Ovary (tissue), 3 donors: ENCODE data around the gene GIMAP2.

Experiments
- CTCF ChIP-seq, 3 donors: fragments of 450-650 bp in 2 of 3; fragments of 200-600 bp in 1 of 3; IDR thresholded peaks; one replicate each; pipeline versions ENCODE4 v1.5.1 to v1.8.0; 2016 to 2022; ENCODE audit warnings: antibody characterized with exemption in 3 of 3, mild to moderate bottlenecking in 1 of 3
- POLR2A ChIP-seq: fragments of 450-650 bp; IDR thresholded peaks from one replicate; pipeline ENCODE4 v1.6.1; 2017; ENCODE audit warnings: antibody characterized with exemption, mild to moderate bottlenecking, moderate library complexity
- donor health status: DM: no; HTN: no; CAD: no.

DNA sequence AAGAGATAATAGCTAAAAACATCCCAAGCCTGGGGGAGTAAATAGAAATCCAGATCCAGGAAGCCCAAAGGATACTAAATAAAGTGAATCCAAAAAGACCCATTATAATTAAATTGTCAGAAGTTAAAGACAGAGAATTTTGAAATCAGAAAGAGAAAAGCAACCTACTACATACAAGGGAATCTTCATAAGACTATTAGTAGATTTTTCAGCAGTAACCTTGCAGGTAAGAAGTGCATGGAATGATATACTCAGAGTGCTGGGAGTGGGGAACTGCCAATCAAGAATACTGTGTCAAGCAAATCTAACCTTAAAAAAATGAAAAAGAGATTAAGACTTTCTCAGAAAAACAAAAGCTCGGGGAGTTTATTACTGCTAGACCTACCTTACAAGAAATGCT is 17.7 kb downstream of the GIMAP2 start:
- TF ChIP-seq CTCF (IDR thresholded peaks at IDR 0.05) (no peak), POLR2A (no peak)
